Stimulated activated CD4-positive, alpha-beta T cell treated with anti-CD3 and anti-CD28 coated beads, Interleukin-4, amount 100 ng/mL, for 4 hours (primary cell): Measurements from ENCODE around the gene FBXL5.

Source experiments
- DNase-seq, 2 experiments: peaks; one replicate each; pipeline ENCODE4 v3.0.0-alpha.2; 2020

The FBXL5 gene

DNA sequence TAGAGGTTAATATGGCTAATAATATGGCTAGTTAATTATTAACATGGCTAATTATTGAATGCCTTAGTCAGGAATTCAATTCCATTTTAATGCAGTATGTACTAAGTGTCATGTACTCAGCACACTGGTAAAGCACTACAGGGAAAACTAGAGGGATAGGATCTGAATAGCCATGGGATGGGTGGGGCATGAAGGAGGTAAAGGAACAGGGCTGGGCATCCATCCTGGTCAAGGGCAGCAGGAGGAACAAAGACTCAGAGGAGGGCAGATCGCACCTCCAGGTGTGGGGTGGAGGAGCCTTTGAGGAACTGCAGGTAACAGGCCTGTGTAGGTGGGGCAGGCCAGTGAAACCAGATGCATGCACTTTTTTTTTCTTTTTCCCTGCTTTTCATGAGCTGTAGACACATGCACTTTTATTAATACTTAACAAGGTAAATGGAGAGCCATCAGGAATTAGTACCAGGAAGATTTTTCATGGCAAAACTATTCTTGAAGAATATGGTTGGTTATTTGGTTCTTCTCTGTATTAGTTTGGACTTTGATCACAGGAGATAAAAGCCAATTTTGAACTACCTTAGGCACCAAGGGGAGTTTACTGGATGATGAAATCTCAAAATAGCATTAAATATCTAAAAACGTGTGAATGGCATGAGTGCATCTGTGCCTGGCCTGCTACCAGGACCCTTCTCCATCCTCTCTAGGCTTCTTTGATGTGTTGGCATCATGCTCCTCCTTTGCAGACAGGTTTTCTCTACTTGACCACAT is 97.2 kb downstream of the FBXL5 start:
- DNase-seq: no peak

DNA sequence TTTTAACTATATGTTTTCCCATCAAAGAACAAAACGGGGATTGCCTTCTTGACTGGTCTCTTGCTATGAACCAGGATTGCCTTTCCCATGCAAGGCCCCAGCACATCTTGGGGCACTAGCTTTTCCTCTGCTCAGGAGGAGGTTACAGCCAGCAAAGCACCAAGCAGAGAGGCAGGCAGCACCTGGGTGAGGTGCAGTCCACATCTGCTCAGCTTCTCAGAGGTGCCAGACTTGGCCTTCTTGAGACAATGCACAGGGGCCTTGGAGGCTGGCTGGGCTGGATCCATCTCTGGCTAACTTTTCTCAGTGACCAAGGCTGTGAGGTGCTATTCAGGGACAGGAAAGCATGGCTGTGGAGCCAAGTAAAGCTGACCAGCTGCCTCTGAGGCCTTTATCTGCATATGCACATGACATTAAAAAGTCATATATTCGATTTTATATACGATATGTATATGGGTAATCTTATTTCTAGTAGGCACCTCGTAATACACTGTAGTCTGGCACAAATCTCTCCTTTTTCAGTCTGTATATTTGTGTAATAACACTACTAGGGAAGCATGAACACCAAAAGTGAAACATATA is 98.6 kb downstream of the FBXL5 start:
- DNase-seq: no peak
